IMR-90 (cell line): ENCODE data around the gene MAN1A2.

Experiments used
- MAFK ChIP-seq: IDR thresholded peaks from 2 replicates; pipeline ENCODE4 v1.6.1; 2012; ENCODE audit warnings: low read depth, low read length, improper control_type of control experiment
- MAZ ChIP-seq: IDR thresholded peaks from 2 replicates; pipeline ENCODE4 v1.6.1; 2012; ENCODE audit warnings: low read depth, mild to moderate bottlenecking, low read length, improper control_type of control experiment, moderate library complexity, borderline replicate concordance
- MXI1 ChIP-seq: IDR thresholded peaks from 2 replicates; pipeline ENCODE4 v1.6.1; 2012; ENCODE audit warnings: low read depth, mild to moderate bottlenecking, low read length, moderate library complexity, borderline replicate concordance
- POLR2A ChIP-seq: IDR thresholded peaks from 2 replicates; pipeline ENCODE4 v1.6.1; 2012; ENCODE audit warnings: mild to moderate bottlenecking, low read depth, low read length
- RAD21 ChIP-seq: IDR thresholded peaks from 2 replicates; pipeline ENCODE4 v1.6.1; 2012; ENCODE audit warnings: low read length, improper control_type of control experiment
- RCOR1 ChIP-seq: IDR thresholded peaks from 2 replicates; pipeline ENCODE4 v1.6.1; 2012; ENCODE audit warnings: mild to moderate bottlenecking, low read length, improper control_type of control experiment; ENCODE audit not compliant: insufficient replicate concordance
- RFX5 ChIP-seq: IDR thresholded peaks from 2 replicates; pipeline ENCODE4 v1.8.0; 2012; ENCODE audit warnings: low read depth, mild to moderate bottlenecking, low read length, moderate library complexity
- TF ChIP-seq, protein P1 (sequence below): conservative IDR thresholded peaks from 2 replicates; pipeline ENCODE4 v1.5.1; 2012; ENCODE audit warnings: mild to moderate bottlenecking, low read depth, low read length, improper control_type of control experiment
- TF ChIP-seq, protein P2 (sequence below): fragments of 150-350 bp; IDR thresholded peaks from 2 replicates; pipeline ENCODE4 v1.6.1; 2017; ENCODE audit warnings: mild to moderate bottlenecking, antibody characterized with exemption, low read length, low read depth

DNA sequence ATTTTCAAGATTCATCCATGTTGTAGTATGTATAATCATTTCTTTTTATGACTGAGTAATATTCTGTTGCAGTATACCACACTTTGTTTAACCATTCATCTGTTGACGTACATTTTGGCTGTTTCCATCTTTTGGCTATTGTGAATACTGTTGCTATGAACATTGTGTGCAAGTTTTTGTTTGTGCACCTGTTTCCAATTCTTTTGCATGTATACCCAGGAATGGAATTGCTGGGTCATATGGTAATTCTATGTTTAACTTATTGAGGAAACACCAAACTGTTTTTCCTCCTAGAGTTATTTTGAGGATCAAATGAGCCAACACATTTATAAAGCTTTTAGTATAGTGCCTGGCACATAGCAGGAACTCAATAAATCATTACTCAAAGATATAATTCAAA is 49.2 kb upstream of the MAN1A2 start:
- TF ChIP-seq, protein P1, sequence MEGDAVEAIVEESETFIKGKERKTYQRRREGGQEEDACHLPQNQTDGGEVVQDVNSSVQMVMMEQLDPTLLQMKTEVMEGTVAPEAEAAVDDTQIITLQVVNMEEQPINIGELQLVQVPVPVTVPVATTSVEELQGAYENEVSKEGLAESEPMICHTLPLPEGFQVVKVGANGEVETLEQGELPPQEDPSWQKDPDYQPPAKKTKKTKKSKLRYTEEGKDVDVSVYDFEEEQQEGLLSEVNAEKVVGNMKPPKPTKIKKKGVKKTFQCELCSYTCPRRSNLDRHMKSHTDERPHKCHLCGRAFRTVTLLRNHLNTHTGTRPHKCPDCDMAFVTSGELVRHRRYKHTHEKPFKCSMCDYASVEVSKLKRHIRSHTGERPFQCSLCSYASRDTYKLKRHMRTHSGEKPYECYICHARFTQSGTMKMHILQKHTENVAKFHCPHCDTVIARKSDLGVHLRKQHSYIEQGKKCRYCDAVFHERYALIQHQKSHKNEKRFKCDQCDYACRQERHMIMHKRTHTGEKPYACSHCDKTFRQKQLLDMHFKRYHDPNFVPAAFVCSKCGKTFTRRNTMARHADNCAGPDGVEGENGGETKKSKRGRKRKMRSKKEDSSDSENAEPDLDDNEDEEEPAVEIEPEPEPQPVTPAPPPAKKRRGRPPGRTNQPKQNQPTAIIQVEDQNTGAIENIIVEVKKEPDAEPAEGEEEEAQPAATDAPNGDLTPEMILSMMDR: no peak
- TF ChIP-seq MAZ (no peak), RCOR1 (no peak), POLR2A (no peak), MAFK (no peak), RAD21 (no peak), RFX5 (no peak), MXI1 (no peak)
- TF ChIP-seq, protein P2, sequence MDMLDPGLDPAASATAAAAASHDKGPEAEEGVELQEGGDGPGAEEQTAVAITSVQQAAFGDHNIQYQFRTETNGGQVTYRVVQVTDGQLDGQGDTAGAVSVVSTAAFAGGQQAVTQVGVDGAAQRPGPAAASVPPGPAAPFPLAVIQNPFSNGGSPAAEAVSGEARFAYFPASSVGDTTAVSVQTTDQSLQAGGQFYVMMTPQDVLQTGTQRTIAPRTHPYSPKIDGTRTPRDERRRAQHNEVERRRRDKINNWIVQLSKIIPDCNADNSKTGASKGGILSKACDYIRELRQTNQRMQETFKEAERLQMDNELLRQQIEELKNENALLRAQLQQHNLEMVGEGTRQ: no peak
